Stimulated activated CD4-positive, alpha-beta T cell treated with anti-CD3 and anti-CD28 coated beads, TNF-alpha, amount 100 ng/mL, for 1 hour (primary cell): ENCODE measurements around the gene FBLN2.

ENCODE experiments used
- DNase-seq, 3 donors: peaks; one replicate each; pipeline ENCODE4 v3.0.0-alpha.2; 2020; ENCODE audit warnings: low read depth in 3 of 3, low spot score in 1 of 3

Gene FBLN2

DNA sequence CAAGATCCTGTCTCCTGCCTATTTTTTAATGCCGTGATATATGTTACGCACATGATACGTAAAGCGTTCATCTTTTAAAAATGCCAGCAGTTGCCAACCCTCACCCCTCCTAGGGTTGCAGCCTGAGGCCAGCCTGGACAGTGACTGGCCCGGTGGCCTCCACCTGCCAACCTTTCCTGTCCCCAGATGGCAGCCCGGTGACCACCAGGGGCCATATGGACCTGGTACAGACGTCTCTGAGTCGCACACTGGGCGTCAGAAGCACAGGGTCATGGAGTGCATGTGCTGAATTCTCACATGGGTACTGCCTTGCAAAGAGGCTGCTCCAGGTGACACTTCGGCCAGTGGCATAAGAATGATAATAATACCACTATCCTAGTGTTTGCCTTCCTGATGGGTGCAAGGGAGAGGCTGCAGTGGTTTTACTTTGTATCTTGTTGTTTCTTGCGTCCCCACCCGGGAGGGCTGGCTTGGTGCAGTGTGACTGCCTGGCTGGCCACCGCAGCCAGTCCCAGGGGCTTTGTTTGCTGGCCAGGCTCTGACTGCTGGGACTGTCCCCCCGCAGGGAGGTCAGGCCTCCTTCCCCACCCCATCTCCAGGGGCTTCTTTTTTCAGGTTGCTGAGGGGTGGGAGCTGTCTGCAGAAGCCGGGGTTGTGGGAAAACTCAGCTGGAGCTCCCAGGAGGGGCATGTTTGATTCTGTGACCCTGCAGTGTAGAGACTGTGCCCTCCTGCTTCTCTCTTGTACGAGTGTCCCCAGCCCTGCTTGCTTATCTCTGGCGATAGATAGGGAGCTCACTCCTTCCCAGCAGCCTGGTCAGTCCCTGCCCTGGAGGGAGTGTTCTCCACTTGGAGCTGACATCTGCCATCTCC lies 16.9 kb downstream of the FBLN2 start:
- no peak for DNase-seq

DNA sequence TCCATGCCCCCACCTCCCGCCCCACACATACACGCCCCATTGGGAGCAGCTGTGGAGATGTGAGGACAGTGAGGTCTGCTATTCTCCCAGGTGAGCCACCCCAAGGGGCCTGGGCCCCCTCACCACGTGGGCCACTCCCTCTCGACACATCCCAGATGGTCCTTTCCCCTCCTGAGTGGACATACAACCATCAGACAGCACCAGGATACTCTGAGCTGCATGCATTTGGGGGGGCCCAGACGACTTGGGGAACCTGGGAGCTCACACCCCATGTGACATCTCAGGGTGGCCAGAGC lies 17.5 kb downstream of the FBLN2 start:
- DNase-seq, result no peak

DNA sequence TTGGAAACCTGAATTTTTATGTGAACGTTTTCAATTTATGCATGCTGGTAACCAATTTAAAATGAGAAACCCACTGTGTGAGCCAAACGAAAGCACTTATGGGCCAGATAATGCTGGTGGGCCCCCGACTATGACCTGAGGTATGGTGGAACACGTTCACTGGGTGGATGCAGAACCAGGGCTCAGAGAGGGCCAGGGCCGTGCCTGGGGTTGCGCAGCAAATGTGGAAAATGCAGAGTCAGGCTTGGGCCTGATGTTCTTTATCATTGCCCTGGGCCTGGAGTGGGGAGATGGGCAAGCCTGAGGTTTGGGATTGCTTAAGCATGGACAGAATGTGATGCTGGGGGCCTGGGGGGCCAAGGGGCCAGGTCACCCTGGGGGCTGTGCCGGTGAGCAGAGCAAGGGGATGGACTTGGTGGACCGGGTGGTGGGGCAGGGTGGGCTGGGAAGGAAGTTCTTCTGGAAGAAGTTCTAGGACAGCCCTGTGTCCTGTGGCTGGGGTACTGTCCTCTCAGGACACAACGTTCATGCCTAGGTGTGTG lies 17.9 kb downstream of the FBLN2 start:
- no peak for DNase-seq

DNA sequence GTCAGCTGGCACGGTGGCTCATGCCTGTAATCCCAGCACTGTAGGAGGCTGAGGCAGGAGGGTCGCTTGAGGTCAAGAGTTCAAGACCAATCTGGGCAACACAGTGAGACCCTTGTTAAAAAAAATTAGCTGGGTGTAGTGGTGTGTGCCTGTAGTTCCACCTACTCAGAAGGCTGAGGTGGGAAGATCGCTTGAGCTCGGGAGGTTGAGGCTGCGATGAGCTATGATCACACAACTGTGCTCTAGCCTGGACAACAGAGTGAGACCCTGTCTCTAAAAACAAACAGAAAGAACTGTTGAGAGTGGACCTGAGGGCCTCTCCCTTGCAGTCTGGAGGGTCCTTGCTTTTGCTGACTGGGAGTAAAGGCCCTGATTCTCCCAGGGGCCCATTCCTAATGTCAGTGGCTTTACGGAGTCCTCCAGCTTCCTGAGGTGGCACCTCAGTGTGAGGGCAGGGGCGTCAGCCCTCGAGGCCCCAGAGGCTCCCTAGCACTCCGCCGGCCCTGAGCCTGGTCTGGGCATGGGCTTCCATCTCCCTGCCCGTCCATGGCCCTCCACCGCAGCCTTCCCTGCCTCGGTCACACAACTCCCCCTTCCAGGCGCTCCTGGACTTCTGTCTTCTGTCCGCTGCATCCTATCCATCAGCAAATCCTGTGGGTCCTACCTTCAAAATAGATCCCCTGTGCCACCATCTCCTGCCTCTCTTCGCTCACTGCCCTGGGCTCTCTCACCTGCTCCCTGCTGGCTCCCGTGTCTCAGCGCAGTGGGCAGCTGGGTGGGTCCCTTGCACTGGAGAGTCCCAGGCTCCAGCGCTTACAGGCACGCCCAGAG lies 19.0 kb downstream of the FBLN2 start:
- no peak for DNase-seq

DNA sequence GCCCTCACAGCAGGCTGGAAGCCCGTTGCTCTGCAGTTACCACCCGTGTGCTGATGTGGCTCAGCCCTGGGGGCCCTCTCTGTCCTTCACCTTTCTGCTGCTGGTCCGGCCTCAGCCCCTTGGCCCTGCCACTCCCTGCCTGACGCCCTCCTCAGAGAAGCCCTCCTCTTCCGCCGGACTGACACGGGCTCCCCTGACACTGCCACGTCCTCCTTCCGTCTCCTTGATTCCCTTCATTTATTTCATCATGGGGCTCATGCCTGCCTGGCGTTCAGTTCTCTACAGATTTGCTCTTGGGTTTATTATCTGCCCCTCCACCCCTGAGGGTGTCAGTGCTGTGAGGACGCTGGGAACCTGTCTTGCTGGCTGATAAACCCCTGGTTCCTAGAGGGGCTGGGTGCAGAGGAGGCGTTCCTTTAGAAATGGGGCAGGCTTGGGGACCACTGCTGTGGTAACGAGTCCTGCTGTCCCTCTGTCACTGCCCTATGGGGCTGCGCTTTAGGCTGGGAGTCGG lies 19.6 kb downstream of the FBLN2 start:
- no peak for DNase-seq

DNA sequence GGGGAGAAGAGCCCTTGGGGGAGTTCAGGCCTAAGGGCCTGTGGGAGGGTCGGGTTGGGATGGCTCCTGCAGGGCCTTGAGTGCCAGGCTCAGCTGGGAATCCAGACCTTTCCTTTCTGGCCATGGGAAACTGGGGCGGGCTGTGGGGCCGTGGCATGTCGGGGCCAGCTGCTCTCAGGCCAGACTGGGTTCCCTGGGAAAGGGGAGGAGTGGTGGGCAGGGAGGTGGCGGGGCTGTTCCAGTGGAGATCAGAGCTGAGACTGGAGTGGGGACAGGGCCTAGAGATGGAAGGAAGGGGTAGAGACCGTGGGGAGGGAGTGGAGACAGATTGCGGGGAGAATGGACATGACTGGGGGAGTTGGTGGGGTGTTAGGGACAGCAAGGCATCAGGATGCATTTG lies 20.3 kb downstream of the FBLN2 start:
- DNase-seq, result no peak

DNA sequence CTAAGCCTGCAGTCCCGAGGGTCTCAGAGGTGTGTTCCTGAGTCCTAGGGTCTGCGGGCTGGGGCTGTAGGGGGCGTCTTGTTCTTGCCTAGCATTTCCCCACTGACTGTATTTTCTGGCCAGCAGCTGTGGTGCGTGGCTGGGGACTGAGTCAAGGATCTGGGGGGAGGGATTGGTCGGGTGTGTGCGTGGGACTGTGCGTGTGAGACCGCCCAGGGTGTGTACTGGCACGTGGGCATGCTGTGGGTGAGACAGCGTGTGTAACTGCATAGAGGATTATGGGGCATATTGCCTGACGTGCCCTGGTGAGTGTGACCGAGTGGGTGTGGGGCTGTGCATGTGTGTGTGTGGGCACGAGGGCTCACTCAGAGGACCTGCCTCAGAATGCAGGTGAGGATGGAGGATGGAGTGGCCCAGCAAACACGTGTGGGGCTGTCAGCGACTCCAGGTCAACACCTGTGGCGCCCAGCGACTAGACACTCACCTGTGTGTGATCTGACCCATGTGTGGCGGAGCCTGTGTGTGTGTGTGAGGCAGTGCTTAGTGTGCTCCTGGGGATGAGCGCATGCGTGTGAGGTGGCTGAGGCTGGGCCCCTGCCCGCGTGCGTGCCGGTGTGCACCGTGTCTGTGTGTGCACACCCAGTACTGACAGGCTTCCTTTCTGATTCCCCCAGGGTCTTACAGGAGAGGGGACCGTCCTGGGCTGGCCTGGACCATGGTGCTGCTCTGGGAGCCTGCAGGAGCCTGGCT lies 20.9 kb downstream of the FBLN2 start:
- no peak for DNase-seq

DNA sequence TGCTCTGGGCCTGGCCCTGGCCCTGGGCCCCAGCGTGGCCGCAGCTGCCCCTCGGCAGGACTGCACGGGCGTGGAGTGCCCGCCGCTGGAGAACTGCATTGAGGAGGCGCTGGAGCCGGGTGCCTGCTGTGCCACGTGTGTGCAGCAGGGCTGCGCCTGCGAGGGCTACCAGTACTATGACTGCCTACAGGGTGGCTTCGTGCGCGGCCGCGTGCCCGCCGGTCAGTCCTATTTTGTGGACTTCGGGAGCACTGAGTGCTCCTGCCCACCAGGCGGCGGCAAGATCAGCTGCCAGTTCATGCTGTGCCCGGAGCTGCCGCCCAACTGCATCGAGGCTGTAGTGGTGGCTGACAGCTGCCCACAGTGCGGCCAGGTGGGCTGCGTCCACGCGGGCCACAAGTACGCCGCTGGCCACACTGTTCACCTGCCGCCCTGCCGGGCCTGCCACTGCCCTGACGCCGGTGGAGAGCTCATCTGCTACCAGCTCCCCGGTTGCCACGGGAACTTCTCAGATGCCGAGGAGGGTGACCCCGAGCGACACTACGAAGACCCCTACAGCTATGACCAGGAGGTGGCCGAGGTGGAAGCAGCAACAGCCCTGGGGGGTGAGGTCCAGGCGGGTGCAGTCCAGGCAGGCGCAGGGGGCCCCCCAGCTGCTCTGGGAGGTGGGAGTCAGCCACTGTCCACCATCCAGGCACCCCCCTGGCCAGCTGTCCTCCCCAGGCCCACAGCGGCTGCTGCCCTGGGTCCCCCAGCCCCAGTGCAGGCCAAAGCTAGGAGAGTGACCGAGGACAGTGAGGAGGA lies 21.7 kb downstream of the FBLN2 start:
- DNase-seq, result no peak

DNA sequence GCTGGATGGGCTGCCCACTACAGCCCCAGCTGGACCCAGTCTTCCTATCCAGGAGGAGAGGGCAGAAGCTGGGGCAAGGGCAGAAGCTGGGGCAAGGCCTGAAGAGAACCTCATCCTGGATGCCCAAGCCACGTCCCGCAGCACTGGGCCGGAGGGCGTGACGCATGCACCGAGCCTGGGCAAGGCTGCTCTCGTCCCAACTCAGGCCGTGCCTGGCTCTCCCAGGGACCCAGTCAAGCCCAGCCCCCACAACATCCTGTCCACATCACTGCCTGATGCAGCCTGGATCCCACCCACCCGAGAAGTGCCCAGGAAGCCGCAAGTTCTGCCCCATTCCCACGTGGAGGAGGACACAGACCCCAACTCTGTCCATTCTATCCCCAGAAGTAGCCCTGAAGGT lies 22.3 kb downstream of the FBLN2 start:
- DNase-seq, result no peak

DNA sequence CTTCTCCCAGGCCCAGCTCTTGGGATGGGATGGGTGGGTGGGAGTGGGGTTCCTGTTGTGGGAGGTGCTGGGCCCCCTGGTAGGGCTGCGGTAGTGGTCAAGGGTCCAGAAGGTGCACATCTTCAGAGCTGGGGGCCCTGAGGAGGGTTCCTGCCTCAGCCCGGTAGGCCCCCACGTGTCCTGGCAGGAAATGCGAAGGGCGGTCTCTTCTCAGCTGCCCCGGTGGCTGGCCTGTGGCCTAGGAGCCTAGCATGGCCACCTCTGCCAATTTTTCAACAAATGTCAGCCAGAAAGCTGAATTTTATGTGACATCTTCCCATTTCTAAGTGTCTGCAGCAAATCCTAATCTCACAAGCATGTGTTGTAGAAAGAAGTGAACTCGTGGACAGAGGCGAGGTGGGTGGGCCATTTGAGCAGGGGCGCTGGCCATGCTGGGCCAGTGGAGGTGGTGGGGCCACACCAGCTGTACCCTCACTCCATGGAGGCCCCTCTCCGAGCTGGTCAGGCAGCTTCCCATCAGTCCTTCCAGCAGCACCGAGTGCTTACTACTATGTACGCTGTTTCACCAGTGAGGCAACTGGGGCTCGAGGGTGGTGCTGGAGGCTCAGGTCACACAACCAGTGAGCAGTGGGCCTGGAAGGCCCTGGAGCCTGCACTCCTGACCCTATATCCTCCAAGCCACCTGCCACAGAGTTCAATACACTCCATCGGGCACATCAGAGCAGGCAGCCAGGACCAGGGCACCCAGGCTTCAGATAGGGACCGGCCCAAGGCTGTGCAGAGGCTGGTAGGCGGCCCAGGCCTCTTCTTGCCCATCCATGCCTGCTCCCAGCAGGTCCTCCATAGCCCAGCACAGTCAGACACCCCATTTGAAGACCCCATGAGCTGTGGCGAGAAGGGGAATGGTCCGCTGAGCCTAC lies 23.2 kb downstream of the FBLN2 start:
- no peak for DNase-seq

DNA sequence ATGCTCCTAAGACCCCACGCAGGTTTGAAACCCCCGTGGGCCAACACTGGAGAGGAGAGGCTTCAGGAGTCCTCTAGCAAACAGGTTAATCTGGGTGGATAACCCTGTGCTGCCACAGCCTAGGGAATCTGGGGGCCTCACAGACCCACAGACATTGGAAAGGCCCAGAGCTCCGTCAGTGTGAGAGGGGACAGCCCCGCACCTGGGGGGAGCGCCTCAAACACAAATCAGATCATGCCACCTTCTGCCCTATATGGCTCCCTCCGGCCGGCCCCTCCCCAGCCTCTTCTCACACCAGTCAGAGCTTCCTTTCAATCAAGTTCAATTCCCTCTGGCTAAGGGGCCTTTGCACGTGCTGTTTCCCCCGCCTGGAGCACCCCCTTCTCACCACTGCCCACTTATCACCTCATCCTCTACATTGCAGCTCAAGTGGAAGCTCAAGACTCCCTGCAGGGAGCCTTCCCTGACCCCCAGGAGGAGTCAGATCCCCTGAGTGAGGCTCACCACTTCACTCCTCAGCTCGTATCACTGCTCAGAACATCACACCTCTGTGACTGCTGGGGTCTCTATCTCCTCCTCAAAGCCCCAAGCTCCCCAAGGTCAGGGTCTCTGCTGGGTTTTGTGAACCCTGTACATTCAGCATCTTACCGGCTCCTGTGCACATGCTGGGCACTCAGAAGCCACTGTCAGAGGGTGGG lies 24.1 kb downstream of the FBLN2 start:
- DNase-seq, result no peak

DNA sequence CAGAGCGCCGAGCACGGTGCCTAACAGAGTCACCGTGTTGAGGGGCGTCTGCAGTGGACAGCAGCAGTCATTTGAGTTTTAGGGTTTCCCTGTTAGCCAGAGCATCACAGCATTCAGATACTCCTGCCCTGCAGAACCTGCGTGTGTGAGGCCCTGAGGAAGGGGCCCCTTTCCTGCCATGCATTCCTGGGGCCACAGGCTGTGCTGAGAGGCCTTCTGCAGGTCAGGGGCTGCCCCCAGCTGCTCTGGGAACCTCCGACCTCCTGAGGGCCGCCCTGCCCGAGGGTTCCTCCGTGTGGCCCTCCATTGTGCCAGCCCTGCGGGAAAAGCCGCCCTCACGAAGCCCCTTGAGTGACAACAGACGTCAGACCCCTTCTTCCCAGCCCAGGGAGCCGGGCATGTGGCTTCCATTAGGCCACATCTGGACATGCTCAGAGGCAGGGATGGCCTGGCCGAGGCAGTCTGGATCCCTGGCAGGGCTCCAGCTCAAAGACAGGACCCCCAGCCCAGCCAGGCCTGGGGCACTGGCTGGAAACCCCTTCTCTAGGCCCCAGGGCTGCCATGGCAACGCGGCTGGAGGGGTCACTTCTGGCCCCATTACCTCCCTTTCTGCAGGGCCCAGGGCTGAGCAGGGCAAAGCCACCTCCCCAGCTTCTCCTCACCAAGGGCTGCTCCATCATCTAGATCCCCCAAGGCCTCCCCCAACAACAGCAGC lies 25.3 kb downstream of the FBLN2 start:
- no peak for DNase-seq

DNA sequence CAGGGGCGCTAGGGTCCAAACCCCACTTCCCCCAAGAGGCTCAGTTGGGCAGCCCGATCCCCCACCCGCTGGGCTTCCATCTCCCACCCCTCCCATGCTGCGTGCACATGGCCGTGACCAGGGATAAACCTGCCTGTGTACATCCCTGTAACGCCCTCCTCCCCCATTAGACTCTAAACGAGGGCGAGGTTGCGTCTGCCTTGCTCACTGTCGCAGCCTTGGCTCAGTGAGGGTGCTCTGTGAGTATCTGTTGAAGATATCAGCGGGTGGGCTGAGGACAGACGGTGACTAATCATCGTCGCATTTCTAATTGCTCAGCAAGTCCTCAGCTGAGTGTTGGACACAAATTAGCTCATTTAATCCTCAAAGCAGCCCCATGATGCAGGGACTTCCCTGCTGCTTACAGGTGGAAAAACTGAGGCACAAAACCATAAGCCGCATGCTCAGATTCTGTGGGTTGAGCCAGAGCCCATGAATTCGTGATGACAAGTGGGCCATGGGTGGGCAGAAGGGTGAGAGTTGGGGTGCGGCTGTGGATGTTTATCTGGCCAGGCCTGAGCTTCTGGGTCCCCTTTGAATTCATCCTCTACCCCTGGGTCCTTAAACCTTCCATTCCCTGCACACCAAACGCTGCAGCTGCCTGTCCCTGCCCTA lies 26.0 kb downstream of the FBLN2 start:
- DNase-seq, result no peak

DNA sequence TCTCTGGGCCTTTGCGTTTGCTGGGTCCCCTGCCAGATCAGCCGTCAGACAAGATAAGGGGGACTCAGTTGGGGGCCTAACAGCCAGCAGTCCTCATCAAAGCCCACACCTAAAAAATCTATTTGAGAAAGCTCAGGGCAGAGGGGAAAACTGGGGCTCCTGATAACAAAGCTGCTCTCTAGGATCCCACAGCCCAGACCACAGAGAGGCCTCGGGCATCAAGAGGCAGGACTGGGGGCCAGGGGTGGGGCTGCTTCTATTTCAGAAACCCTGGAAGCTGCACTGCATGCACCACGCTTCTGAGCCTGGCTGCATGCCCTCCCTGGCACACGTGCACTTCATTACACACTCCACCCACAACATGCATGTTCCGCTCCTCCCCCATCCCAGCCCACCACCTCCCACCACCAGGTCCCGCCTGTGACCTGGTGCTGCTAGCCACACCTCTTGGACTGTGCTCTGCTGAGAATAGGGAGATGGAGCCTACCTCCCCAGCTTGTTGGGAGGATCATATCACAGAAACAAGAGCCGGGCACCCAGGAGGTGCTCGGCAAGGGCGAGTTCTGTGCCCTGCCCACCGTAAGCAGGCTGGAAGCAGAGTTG lies 26.6 kb downstream of the FBLN2 start:
- DNase-seq, result no peak

DNA sequence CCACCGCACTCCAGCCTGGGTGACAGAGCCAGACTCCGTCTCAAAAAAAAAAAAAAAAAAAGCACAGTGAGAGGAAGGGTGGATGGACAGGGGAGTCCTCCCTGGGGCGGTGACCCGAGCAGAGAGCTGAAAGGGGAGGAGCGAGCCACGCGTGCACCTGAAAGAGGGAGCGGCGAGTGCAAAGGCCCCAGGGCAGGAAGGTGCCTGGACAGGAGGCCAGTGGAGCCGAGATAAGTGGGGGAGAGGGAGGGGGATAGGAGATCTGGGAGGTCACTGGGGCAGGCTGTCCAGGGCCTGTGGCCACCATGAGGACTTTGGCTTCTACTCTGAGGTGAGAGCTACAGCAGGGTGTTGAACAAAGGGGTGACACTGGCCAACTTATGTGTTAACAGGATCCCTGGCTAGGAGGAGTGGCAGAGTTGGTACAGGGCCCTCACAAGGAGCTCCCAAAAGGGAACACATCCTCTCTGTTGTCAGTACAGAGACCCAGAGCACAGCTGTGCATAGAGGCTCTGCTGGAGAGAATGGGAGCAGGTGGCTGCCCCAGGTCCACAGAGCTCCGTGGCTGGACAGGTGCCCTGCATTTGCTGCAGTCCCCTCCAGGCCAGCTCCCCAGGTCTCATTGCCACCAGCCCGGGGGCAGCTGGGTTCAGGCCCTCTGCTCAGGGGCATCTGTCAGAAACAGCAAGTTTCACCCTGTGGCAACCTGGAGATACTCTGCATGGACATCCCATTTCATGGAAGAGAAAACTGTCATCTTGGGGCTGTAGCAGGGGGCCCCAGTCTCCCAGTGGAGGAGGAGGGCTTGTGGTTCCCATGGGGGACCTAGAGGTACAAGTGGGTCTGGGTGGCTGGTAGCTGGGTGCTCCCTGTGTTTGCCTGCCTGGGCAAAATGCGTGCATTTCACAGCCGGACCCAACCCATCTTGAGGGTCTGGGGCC lies 28.5 kb downstream of the FBLN2 start:
- DNase-seq, result no peak

DNA sequence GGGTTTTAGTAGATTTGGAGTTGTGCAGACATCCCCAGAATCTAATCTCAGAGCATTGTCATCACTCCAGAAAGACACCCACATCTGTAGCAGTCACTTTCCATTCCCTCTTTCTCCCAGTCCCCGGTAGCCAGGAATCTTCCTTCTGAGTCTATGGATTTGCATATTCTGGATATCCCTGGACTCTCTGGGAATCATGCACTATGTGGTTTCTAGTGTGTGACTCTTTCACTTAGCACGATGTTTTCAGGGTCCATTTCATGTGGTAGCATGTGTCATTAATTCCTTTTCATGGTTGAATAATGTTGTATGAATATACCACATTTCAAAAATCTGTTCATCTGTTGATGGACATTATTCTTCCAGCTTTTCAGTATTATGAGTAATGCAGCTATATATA lies 29.3 kb downstream of the FBLN2 start:
- no peak for DNase-seq
